SU-DHL-6 (cell line): ENCODE measurements around the gene OTULIN.

ENCODE experiments used
- H2AFZ ChIP-seq: fragments of 200-600 bp; sonication (generic); 2 replicates; pipeline ENCODE4 v1.6.1; 2014; ENCODE audit warnings: low read depth, mild to moderate bottlenecking, moderate library complexity, mixed read lengths, antibody characterized with exemption, low read length; ENCODE audit not compliant: severe bottlenecking
- H3F3A ChIP-seq: fragments of 200-600 bp; shearing (Covaris generic); 2 replicates; pipeline ENCODE4 v1.6.0; 2016; ENCODE audit warnings: antibody characterized with exemption, mild to moderate bottlenecking; ENCODE audit not compliant: insufficient read depth
- H3K27ac ChIP-seq: fragments of 200-600 bp; sonication (generic); 2 replicates; pipeline ENCODE4 v1.5.1; 2016; ENCODE audit warnings: low read depth, mild to moderate bottlenecking, low read length, moderate library complexity, mixed read lengths
- H3K27me3 ChIP-seq: fragments of 200-600 bp; sonication (generic), shearing (Covaris generic); 2 replicates; pipeline ENCODE4 v1.6.0; 2014; ENCODE audit warnings: mild to moderate bottlenecking, low read length
- H3K36me3 ChIP-seq: fragments of 200-600 bp; sonication (generic); 2 replicates; pipeline ENCODE4 v1.6.1; 2014; ENCODE audit warnings: mild to moderate bottlenecking, low read length, mixed read lengths
- H3K4me2 ChIP-seq: fragments of 300-600, 200-600 bp; shearing (Covaris generic), sonication (generic); 2 replicates; pipeline ENCODE4 v1.6.0; 2014; ENCODE audit warnings: low read length, low read depth, mild to moderate bottlenecking; ENCODE audit not compliant: poor library complexity, severe bottlenecking
- H3K4me3 ChIP-seq: fragments of 200-600 bp; sonication (generic); 2 replicates; pipeline ENCODE4 v1.5.1; 2014; ENCODE audit warnings: antibody characterized with exemption, low read length, mild to moderate bottlenecking, mixed read lengths; ENCODE audit not compliant: insufficient read depth, poor library complexity, severe bottlenecking
- H3K79me2 ChIP-seq: fragments of 200-600 bp; sonication (generic); 2 replicates; pipeline ENCODE4 v1.6.1; 2014; ENCODE audit warnings: mild to moderate bottlenecking, low read length, moderate library complexity; ENCODE audit not compliant: insufficient read depth
- H3K9ac ChIP-seq: fragments of 200-600 bp; sonication (generic); 2 replicates; pipeline ENCODE4 v1.7.0; 2014; ENCODE audit warnings: mild to moderate bottlenecking, low read length
- H3K9me2 ChIP-seq: fragments of 200-600 bp; sonication (generic); replicated peaks from 2 replicates; pipeline ENCODE4 v1.6.1; 2014; ENCODE audit warnings: low read length; ENCODE audit not compliant: insufficient read depth
- H3K9me3 ChIP-seq: fragments of 200-600 bp; sonication (generic); 2 replicates; pipeline ENCODE4 v1.6.1; 2014; ENCODE audit warnings: low read length, mixed read lengths; ENCODE audit not compliant: insufficient read depth
- H4K20me1 ChIP-seq: fragments of 200-600 bp; sonication (generic); 2 replicates; pipeline ENCODE4 v1.6.1; 2014; ENCODE audit warnings: low read depth, mild to moderate bottlenecking, antibody characterized with exemption, low read length, moderate library complexity, mixed read lengths
- CTCF ChIP-seq: fragments of 200-600 bp; sonication (generic); IDR thresholded peaks from one replicate; pipeline ENCODE4 v1.5.1; 2017; ENCODE audit warnings: antibody characterized with exemption, mild to moderate bottlenecking, low read length, moderate library complexity; ENCODE audit not compliant: insufficient read depth, poor library complexity, severe bottlenecking
- EZH2phosphoT487 ChIP-seq: fragments of 200-600 bp; sonication (generic), shearing (Covaris generic); conservative IDR thresholded peaks from 2 replicates; pipeline ENCODE4 v1.6.1; 2018; ENCODE audit warnings: mild to moderate bottlenecking, antibody characterized with exemption, low read length, moderate library complexity, mixed read lengths

The OTULIN gene

GRCh38 chr5:14745753-14746152 is 81.2 kb downstream of the OTULIN start:
- H3K4me2 ChIP-seq, result peak overlapping the region; percentile 42
- 0 out of 2 replicates have a peak, but pooled peaks cover 4% of the 10 kb centered on the region for H3F3A ChIP-seq
- H3K9ac ChIP-seq, result peak overlapping the region; percentile 45
- no peaks in the 10 kb centered on the region for H3K9me2 ChIP-seq
- no peak overlapping the region for H2AFZ ChIP-seq
- H3K36me3 ChIP-seq, result peaks cover 6% of the 10 kb centered on the region; the same call in 1 of the 2 replicates
- H3K79me2 ChIP-seq, result no peaks in the 10 kb centered on the region
- H4K20me1 ChIP-seq, result no peaks in the 10 kb centered on the region
- no peak for TF ChIP-seq EZH2phosphoT487
- TF ChIP-seq CTCF, result no peak
- no peaks in the 10 kb centered on the region for H3K9me3 ChIP-seq
- no peak overlapping the region for H3K4me3 ChIP-seq
- no peaks in the 10 kb centered on the region for H3K27me3 ChIP-seq
- peak overlapping the region; percentile 79 for H3K27ac ChIP-seq

- Histone ChIP-seq H3K9ac (no peak overlapping the region), H3K79me2 (no peaks in the 10 kb centered on the region), H2AFZ (no peak overlapping the region), H4K20me1 (no peaks in the 10 kb centered on the region), H3K27me3 (no peaks in the 10 kb centered on the region), H3K9me2 (no peaks in the 10 kb centered on the region), H3K9me3 (no peaks in the 10 kb centered on the region), H3K27ac (no peak overlapping the region), H3K4me2 (no peak overlapping the region), H3K4me3 (no peak overlapping the region), H3F3A (0 out of 2 replicates have a peak, but pooled peaks cover 4% of the 10 kb centered on the region), H3K36me3 (no peaks in the 10 kb centered on the region; the same call in 1 of the 2 replicates)
- TF ChIP-seq EZH2phosphoT487, result no peak
- TF ChIP-seq CTCF, result no peak
Observed at GRCh38 chr5:14748180-14748900, 83.8 kb downstream of the OTULIN start.
